HG02571 (cell line): ENCODE results near the gene AAK1.

ENCODE experiments used
- ATAC-seq: cut with Tn5 transposase; IDR thresholded peaks from one replicate; pipeline ENCODE4 v1.9.1; 2021; ENCODE audit warnings: mild to moderate bottlenecking, moderate library complexity; ENCODE audit not compliant: unreplicated experiment

AAK1 gene

DNA sequence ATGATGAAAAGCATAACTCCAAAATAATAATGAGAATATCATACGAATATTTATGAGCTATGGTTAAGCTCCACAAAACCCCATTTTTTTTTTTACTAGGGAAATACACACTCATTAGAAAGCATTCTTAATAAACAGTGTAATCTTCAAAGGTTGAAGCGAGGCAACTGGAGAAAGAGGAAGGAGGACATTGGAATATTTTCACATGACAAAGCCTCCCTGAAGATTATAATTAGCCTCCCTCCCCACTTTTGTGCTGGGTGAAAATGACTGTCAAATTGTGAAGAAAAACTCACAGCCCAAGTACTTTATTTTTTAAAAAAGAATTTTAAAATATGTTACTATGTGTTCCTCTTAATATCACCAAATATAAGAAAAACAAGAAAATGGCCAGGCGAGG, 142.2 kb downstream of the AAK1 start:
- ATAC-seq, result no peak

DNA sequence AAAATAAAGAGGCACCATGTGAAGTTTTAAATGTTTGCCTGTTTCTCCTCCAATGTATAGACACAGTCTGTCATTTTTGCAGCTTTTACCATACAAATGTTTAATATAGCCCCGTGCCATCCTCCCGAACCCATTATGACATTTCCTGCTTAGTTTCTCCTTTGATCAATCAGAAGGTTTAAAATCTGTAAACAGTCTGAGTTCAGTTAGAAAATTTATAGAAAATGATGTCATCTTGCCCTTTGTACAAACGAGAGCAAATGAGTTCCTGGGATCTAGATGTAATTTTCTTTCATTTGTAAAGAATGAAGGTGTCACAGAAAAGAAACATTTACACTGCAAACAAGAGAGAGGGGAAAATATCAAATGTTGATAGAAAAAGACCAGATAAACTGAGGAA, 143.6 kb downstream of the AAK1 start:
- no peak for ATAC-seq

DNA sequence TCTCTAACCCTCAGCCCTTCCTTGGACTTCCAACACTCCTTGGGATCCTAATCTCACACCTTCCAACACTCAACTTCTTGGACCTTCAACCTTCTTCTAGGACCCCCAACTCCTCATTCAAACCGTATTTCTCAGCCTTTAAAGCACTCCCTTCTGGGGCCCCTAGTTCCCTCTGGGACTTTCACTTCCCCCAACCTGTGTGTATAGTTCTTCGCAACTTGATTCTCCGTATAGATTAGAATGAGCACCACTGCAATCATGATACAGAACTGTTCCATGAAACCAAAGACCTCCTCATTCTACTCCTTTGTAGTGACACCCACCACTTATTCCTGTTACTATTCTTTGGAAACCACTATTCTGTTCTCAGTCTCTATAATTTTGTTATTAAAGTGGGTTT, 144.3 kb downstream of the AAK1 start:
- ATAC-seq, result no peak

DNA sequence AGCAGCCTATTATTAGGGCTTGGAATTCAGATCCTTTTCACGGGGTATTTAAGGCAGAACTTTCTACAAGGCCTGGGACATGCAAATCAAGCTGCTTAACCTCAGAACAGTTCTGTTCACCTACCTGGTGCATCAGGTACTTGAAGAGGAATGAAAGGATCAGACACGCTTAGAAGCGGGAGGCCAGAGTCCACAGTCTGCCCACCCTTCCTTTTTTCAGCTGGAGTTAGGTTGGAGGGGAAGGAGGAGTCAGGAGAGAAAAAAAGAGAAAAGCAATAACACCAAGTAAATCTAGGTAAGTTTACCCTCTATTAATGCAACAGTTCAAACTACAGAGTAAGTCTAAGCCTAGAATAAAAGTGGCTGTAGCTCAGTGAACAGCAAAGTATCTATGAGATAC, 147.7 kb downstream of the AAK1 start:
- no peak for ATAC-seq

DNA sequence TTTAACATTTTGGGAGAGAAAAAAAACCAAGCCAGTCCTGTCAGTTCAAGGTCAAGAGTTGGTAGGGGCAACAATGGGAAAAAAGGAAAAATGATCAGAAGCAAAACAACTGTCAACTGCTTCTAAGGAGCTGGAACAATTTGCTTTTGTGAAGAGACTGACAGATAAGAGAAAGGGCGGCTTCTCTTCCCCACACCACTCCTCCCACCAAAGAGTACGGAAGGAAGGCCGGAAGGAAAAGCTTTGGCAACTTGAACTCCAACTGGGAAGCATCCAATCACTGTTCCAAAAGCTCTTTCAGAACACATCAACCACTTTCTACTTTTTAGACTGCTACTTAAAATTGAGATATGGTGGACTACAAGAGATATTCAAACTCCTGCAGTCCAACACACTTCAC, 148.5 kb downstream of the AAK1 start:
- ATAC-seq, result no peak

DNA sequence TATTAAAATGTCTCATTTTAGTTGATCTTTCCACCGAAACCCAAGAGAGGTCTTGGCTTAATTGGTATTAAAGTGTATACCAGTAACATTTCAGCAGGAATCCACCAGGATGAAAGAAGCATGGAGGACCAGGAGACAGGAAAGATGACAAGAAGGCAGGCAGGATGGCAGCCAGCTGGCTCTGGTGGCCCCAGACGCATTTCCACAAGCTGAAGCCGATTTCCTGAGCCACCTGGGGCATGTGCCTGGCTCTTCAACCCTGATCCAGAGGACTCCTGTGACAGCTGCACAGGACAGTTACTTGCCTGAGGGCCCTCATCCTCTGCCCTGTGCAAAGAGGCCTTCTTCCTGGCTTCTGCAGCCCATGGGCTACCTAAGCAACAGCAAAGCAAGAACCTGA, 149.4 kb downstream of the AAK1 start:
- no peak for ATAC-seq

DNA sequence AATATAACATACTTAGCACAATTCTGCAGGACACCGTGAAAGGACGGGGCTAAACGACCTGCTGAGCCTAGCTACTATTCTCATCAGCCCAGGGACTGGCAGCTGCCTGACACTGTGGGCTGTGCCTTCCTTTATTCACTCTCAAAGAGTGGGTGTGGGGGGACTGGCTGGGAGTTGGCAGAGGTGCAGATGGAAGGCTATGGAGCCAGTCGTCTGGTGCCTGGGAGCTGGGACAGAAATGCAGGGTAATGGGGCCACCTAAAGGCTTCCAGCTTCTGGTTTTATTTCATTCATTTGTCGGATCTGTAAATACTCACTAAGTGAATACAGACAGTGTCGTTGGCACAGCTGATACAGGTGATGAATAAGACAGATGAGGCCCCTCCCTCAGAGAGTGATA, 150.3 kb downstream of the AAK1 start:
- no peak for ATAC-seq

DNA sequence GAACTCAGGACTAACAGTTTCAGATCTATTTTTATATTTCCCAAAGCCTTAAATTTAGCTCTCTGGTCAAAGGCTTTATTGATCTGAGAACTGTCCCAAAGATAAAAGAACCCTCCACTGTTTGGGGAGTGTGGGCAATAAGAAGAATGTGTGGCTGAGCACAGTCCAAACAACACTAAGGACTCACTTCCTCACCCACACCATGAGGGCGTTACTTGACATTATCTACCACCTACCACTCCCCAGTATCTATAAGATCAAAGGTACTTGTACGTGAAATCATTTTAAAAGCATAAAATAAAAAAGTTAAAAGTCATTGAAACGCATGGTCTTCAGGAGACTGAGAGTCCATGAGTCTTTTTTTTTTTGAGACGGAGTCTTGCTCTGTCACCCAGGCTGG, 151.7 kb downstream of the AAK1 start:
- ATAC-seq, result no peak

DNA sequence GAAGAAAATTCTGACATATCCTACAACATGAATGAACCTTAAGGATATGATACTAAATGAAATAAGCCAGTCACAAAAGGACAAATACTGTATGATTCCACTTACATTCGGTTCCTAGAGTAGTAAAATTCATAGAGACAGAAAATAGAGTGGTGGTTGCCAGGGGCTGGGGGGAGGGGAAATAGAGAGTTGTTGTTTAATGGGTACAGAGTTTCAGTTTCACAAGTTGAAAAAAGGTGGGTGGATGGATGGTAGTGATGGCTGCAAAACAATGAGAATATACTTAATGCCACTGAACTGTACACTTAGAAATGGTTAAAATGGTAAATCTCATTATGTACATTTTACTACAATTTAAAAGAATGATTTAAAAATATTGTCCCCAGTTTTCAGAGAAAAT, 153.1 kb downstream of the AAK1 start:
- ATAC-seq, result no peak

DNA sequence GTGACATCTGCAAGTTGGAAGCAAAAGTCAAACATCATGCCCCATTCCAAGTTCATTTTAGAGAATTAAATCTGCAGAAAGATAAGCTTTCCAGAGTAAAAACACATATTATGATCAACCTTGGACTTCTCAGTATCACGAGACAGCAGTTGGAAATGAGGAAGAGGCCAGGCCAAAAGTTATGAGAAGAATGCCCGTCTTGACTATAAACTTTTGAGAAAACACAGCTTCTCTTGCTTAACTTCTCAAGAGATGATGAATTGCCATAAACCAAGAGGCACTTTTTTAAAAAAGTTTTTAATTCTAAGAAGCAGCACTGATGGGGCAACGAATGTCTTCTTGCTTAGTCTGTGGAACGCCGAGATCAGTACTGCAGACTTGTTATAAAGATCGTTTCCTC, 153.7 kb downstream of the AAK1 start:
- ATAC-seq, result no peak

DNA sequence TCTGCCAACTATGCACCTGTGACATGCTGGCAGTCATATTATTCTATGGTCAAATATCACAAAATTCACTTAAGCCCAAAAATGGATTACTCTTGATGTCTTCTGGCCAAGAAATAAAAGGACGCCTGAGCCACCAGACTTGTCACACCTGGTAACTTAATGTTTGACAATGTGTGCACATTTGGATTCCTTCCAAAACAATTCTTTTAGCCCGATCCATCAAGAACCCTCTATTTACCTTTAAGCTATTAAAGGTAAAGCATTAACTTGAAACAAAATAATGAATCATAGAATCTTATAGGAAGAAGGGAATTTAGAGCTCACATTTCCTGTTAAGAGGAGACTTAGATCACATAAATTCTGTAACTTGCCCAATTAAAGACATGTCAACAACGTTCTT, 159.8 kb downstream of the AAK1 start:
- ATAC-seq, result no peak

DNA sequence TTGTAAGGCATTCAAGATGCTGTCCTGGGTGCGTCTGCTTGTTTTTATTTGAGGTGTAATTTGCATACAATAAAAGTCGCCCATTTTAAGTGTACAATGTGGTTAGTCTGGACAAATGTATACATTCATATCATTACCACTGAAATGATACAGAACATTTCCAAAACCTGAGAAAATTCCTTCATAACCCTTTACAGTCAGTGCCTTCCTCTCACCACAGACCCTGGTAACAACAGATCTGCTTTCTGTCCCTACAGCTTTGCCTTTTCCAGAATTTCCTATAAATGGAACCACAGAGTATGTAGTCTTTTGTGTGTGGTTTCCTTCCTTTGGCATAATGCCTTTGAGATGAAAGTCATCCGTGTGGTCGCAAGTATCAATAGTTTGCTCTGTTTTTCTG, 160.5 kb downstream of the AAK1 start:
- no peak for ATAC-seq

DNA sequence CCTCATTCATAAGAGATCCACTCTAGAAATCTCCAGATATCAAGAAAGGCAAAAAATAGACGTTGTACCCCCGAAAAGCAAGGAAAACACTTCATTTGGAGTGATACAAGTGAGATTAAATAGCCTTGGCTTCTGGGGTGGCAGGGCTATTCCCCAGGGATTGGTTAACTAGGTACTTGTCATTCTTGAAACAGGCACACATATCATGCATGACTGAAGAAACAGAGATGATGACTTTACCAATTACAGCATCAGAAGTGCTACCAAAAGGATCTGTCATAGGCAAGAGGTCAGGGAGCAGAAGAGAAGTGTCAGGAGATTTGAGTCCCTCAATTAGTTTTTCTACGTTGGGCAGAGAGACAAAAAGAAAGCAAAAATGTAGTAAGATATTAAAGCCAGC, 161.1 kb downstream of the AAK1 start:
- ATAC-seq, result no peak

DNA sequence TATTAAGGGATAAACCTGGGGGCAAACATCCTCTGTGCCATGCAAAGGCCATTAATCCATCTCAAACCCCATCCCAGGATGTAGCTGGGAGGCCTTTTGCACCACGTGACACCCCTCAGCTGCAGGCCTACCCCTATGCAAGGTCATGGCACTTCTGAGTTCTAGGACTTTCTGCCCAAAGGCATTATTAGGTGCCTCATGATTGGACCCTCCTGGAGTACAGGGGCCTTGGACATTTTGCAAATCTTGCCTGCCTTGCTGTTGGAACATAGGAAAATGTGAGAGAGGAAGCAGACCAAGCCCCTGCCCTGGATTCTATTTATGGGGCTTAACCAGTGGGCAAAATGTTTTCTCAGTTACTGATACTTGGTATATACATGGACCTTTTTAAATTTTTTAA, 162.1 kb downstream of the AAK1 start:
- no peak for ATAC-seq

DNA sequence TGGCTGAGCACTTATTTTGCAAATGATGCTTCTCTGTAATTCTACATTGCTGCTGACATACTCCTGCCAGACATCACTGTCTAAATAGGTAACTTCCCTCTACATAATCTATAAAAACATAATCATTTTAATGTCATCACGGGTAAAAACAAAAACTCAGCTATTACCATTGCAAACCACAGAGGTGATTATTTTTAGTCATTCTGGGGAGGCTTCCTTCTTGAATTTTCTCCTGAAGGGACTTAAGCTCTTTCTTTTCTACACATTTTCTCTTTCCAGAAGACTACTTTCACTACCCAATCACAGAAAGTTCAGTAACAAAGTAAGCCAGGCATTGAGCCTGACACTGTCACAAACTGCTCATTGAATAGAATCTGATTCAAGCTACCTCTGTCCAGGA, 165.9 kb downstream of the AAK1 start:
- ATAC-seq, result no peak

DNA sequence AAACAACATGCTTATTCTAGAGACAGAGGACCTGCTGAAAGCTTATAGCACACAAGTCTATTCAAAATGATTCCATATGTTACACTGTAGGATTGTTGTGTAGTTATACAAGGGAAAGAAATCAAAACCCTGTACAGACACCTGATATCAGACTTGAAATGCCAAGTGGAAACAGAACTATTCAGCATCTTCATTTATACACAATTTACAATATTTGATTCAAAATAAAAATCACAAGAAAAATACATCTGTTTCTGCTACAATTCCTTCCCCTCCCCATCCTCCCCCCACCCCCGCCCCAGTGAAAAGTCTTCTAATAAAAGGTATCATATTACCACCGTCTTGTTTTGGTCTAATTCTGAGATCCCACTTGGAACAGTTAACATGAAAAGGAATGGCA, 168.9 kb downstream of the AAK1 start:
- no peak for ATAC-seq

DNA sequence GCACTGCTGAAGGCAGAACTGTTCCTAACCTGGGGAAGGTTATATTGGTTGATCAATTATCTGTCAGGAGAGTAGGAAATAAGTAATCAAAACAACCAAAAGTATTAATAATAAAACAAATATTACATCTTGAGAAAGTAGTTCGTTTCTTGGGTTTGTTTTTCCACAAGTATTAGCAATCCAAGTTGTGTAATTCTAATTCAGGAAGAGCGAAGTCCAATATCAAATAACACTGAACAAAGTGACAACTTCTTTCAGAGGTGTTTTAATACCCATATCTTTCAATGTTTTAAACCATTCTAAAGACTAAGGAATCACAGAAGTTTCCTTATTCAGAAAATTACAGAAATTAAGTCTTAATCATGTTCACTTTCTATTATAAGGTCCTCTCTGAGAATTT, 171.7 kb downstream of the AAK1 start:
- no peak for ATAC-seq

DNA sequence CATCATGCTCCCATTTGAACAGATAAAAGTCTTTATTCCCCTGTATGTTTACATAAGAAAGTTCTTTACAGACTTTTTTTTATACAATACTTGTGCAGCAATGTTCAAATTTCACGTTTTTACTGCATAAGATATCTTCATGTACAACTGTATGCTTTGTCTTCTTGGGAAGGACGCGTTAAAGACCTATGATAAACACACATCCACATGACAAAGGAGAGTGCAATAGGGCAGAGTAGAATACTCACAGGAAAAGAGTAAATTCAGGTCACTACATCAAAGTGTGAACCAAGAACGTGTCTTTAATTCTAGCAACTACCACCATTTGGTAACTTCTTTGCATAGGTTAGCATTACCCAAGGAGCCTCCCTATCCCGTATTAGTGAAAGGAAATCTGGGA, 172.6 kb downstream of the AAK1 start:
- ATAC-seq, result no peak

DNA sequence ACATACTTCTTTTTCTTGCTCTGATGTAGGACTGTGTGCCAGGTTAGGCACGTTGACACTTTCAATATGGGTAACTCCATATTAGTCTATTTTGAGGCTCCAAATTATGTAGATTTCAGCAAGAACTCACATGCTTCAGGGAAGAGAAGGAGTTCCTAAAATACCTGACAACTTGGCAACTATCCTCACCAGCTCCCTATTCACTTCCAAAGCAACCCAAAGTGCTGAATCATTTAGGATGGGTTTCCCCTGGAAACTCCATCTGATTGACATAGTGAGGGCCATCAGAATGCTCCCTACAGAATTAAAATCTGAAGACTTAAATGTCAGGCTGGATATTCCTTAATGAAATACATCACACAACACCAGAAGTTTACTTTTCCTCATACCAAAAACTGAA, 173.8 kb downstream of the AAK1 start:
- no peak for ATAC-seq

DNA sequence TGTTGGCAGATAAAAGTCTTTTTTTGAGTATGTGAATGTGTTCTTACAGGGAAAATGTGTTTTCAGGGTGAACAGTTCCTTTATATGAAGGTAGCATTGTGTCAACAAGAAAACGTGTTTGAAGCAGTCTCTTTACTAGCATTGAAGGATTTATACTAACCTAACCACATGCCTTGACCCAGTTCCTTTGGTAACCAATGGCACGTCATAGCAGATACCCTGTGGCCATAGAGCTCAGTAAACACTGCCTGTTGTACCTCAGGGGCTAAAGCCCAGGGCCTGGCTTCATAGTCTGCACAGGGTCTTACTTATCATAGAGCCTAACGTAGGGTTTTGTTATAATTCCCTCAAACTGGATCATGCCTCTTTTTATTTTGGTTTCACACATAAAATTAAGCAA, 174.2 kb downstream of the AAK1 start:
- no peak for ATAC-seq

DNA sequence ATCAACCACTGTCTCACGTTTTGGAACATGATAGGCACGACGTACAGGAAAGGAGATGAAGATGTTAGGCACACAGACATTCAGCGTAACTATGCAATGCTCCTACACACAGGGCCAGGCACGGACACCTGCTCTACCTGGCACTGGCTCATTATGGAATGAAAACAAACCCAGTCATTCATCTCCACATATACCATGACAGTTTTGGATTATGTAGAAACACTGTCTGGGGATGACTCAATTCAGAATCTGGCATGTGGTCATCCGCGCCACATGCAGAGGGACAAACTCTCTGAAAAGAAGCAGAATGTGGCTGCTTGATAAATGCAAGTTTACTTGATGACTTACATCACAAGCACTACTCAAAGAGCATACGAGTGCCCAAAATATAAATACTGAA, 176.8 kb downstream of the AAK1 start:
- ATAC-seq, result no peak

DNA sequence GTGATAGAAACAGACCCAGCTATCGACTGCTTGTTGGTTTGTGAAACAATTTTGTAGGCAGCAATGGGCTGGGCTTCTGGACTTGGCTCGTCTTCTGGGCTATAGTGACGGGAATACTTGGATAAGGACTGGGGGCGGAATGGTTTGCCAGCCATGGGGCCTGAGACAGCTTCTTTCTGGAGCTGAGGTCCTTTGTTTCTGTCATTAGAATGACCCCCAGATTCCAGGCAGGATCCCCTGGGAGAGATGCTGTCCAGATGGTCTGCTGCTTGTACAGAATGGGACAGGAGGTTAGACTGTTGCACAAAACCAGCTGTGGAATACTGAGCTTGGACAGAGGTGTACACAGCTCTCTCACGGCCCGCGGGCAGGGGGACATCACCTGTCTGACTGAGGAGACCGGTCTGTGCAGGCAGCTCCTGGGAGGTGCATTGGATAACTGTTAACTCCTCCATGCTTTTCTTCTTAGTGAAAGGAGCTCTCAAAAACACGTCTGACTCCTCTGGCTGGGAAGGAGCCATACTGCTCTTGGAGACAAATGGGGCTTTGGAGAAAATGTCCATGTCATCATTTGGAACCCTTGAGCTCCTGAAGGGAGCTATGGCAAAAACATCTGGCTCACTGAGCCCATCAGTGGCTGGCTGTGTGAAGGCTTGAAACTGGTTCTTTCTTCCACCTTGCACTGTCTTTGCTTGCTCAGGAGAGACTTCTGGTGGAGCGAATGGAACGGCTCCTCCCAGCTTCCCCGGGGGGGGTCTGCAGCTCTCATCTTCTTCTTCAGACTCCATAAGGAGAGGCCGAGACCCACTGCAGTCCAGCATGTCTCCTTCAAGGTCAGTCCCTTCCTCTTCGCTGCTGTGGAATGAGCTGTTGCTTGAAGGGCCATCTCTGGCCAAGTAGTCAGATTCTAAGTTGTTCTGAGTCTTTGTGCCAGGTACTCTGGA, 177.8 kb downstream of the AAK1 start:
- ATAC-seq, result no peak

DNA sequence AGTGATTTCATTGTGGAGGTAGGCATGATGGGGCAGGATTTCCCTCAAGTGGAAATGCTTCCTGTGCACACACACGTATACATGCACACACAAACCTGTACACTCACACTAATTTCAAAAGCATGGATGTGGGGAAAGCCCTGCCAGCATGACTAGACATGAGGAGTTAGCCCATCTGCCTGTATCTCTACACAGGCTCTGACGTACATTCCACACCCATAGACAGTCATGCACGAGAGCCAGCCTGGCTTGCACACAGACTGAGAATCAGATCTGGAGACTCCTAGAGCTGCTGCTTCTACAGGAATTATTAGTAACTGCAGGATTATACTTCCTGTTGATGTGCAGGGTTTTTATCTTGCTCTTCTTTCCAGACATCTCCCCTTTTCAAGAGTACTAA, 179.0 kb downstream of the AAK1 start:
- no peak for ATAC-seq
